Lower leg skin (tissue), 4 donors: ENCODE data around the gene OR2AJ1. TPM values are rescaled to one million over a fixed set of nuclear protein-coding genes. Genes with fewer than 3 reads are reported as not detected.

Experiments
- DNase-seq, 2 donors: peaks; one replicate each; pipeline ENCODE4 v3.0.0-alpha.2; 2019; ENCODE audit warnings: low spot score in 2 of 2
- H3K4me3 ChIP-seq: fragments of 200-600 bp; sonication (generic); 2 replicates; pipeline ENCODE4 v1.5.1; 2017; ENCODE audit warnings: mild to moderate bottlenecking, low read depth; ENCODE audit not compliant: poor library complexity, severe bottlenecking
- POLR2A ChIP-seq, 2 donors: fragments of 450-650 bp; IDR thresholded peaks; one replicate each; pipeline ENCODE4 v1.6.1; 2016 to 2017; ENCODE audit warnings: antibody characterized with exemption in 2 of 2, mild to moderate bottlenecking in 1 of 2, moderate library complexity in 1 of 2
- WGBS, 2 donors: methylation state at CpG; one replicate each; pipeline ENCODE4 v1.1.5; 2018; 5-methylcytosine and 5-hydroxymethylcytosine counted together
- intact Hi-C: fragments of 100-400 bp; cut with DNase I; formaldehyde crosslinking; loops from one replicate; pipeline ENCODE4 v1.15.0; 2023; ENCODE audit warnings: low total_unique reads
- total RNA-seq, 4 donors: library from RNA; depleted of rRNA; stranded (reverse); fragments of >200 nt; gene quantifications; one replicate each; pipeline ENCODE4 v1.1.0, GENCODE V29; 2016
- TF ChIP-seq, protein P1 (sequence below), 3 donors: fragments of 450-650 bp; IDR thresholded peaks; one replicate each; pipeline ENCODE4 v1.5.1; 2016; ENCODE audit warnings: antibody characterized with exemption in 3 of 3, mild to moderate bottlenecking in 3 of 3, moderate library complexity in 2 of 3

The OR2AJ1 gene, protein sequence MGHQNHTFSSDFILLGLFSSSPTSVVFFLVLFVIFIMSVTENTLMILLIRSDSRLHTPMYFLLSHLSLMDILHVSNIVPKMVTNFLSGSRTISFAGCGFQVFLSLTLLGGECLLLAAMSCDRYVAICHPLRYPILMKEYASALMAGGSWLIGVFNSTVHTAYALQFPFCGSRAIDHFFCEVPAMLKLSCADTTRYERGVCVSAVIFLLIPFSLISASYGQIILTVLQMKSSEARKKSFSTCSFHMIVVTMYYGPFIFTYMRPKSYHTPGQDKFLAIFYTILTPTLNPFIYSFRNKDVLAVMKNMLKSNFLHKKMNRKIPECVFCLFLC
- total RNA-seq = not detected

DNA sequence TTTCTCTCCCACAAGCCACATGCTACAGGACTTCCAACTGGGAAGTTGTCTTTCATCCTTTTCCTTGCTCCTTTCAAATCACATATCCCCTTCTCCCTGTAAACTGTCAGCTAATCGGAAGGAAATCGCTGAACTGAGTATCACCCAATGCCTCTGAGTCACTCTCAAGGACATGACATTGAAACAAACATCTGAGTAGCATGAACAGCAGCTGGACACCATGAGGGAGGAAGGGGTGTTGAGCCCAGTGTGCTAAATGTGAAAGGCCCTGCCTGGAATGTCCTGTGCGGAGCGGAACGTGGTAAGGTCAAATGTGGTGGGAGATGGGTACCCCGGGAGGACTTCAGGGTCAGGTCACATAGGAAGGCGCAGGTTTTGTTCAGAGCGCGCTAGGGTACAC is at the start of gene OR2AJ1:
Gene OR2AJ1 (plus strand): TSS at position 22 of the 400 bp plus-strand sequence. CDS start 8,880 bp downstream, outside the sequence.
- TF ChIP-seq, protein P1, sequence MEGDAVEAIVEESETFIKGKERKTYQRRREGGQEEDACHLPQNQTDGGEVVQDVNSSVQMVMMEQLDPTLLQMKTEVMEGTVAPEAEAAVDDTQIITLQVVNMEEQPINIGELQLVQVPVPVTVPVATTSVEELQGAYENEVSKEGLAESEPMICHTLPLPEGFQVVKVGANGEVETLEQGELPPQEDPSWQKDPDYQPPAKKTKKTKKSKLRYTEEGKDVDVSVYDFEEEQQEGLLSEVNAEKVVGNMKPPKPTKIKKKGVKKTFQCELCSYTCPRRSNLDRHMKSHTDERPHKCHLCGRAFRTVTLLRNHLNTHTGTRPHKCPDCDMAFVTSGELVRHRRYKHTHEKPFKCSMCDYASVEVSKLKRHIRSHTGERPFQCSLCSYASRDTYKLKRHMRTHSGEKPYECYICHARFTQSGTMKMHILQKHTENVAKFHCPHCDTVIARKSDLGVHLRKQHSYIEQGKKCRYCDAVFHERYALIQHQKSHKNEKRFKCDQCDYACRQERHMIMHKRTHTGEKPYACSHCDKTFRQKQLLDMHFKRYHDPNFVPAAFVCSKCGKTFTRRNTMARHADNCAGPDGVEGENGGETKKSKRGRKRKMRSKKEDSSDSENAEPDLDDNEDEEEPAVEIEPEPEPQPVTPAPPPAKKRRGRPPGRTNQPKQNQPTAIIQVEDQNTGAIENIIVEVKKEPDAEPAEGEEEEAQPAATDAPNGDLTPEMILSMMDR (IDR thresholded peaks at IDR 0.05) = no peak
- no peak for TF ChIP-seq POLR2A (IDR thresholded peaks at IDR 0.05)
- intact Hi-C loops = no loop called here
- DNase-seq = no peak
- H3K4me3 ChIP-seq = no peak within 1 kb of the TSS
- 90 to 92% methylated on average over 9 of the region's 9 CpGs for WGBS, 2 donors

DNA sequence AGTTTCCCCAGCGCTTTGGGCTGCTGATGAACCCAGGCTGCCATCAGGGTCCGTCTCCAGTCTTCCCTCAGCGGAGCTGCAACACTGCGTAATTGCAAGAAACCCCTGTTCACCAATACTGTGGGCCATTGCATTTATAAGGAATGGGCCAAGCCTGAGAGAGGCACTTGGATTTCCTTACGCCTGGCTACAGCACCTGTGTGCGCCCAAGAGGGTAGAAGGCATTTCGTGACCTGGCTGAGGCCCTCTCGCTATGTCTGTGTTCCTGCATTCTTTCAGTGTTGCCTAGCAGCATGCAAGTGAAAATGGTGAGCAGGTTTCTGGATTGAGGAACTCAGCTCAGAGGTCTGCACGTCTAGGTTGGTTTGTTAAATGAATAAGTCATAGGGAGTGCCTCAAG is 41.3 kb upstream of the OR2AJ1 start:
- intact Hi-C loops = no loop called here
- H3K4me3 ChIP-seq = no peak overlapping the region
- no peak for DNase-seq
- WGBS, 2 donors = 84 to 86% methylated on average over 9 of the region's 9 CpGs
- no peak for TF ChIP-seq POLR2A (IDR thresholded peaks at IDR 0.05)
- TF ChIP-seq, protein P1 (IDR thresholded peaks at IDR 0.05) = no peak

DNA sequence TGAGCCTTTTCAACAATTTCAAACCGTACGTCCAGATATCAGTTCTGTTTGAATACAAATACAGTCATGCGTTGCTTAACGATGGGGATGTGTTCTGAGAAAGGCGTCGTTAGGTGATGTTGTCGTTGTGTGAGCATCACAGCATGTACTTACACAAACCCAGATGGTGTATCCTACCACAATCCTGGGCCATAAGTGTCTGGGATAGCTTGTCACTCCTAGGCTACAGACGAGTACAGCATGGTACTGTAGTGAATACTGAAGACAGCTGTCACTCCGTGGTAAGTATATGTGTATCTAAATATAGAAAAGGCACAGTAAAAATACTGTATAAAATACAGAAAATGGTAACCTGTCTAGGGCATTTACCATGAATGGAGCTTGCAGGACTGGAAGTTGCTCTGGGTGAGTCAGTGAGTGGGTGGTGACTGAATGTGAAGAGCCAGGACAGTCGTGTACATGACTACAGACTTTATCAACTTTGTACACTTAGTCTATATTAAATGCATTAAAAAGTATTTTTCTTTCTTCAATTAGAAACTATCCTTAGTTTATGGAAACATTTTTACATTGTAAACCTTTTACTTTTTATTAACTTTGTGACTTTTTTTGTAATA is 39.8 kb upstream of the OR2AJ1 start:
- 87 to 89% methylated on average over 10 of the region's 10 CpGs for WGBS, 2 donors
- TF ChIP-seq POLR2A (IDR thresholded peaks at IDR 0.05) = no peak
- TF ChIP-seq, protein P1 (IDR thresholded peaks at IDR 0.05) = no peak
- intact Hi-C loops = no loop called here
- H3K4me3 ChIP-seq = no peak overlapping the region
- no peak for DNase-seq

DNA sequence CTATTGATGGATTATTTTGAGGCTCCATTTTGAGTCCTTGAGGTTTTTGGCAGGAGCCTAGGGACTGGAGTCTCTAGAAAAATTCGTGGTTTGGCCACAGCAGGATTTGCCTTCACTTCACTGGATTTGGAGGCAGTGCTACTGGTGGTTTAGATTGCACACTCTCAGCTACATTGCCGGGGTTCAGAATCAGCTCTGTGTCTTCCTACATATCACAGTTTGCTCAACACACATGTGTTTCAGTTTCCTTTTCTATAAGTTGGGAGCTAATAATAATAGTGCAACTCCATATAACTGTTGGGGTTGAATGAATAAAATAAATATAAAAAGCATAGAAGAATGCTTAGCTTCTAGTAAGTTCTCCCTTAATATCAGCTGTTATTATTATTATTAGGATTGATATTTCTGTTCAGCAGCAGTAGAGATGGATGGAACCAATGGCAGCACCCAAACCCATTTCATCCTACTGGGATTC is 29.5 kb upstream of the OR2AJ1 start, which contains the start of gene OR2W3:
Gene OR2W3 (plus strand): TSS at position 425 of the 475 bp plus-strand sequence. CDS start 0 bp downstream, at position 425.
- 47 to 50% methylated on average over 2 of the region's 2 CpGs for WGBS, 2 donors

DNA sequence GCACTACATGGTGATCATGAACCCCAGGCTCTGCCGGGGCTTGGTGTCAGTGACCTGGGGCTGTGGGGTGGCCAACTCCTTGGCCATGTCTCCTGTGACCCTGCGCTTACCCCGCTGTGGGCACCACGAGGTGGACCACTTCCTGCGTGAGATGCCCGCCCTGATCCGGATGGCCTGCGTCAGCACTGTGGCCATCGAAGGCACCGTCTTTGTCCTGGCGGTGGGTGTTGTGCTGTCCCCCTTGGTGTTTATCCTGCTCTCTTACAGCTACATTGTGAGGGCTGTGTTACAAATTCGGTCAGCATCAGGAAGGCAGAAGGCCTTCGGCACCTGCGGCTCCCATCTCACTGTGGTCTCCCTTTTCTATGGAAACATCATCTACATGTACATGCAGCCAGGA is 28.7 kb upstream of the OR2AJ1 start:
- intact Hi-C loops = no loop called here
- TF ChIP-seq POLR2A (IDR thresholded peaks at IDR 0.05) = no peak
- TF ChIP-seq, protein P1 (IDR thresholded peaks at IDR 0.05) = no peak
- DNase-seq = no peak
- H3K4me3 ChIP-seq = no peak overlapping the region
- 89 to 91% methylated on average over 11 to 14 of the region's 14 CpGs for WGBS, 2 donors

More for the DNA sequence above, 29.5 kb upstream of the OR2AJ1 start, which contains the start of gene OR2W3:
- intact Hi-C loops = no loop called here
- no peak for DNase-seq
- no peak within 1 kb of the TSS for H3K4me3 ChIP-seq
- no peak for TF ChIP-seq POLR2A (IDR thresholded peaks at IDR 0.05)
- TF ChIP-seq, protein P1 (IDR thresholded peaks at IDR 0.05) = no peak
